Fibroblast of mammary gland (primary cell): Measurements from ENCODE around the gene TGFB2.
A peak's percentile ranks its signal among the peaks of the same experiment; 100 is the strongest.

Experiments
- DNase-seq: peaks from one replicate; pipeline ENCODE4 v3.0.0-alpha.2; 2010; ENCODE audit warnings: low read depth
- H3K4me3 ChIP-seq: 2 replicates; pipeline ENCODE4 v1.5.1; 2011; ENCODE audit warnings: low read depth, mild to moderate bottlenecking, low read length, moderate library complexity; ENCODE audit not compliant: control insufficient read depth
- TF ChIP-seq, protein P1 (sequence below): conservative IDR thresholded peaks from 2 replicates; pipeline ENCODE4 v1.5.1; 2011; ENCODE audit warnings: low read depth, low read length, inconsistent platforms; ENCODE audit not compliant: control insufficient read depth, insufficient read depth

Gene TGFB2

DNA sequence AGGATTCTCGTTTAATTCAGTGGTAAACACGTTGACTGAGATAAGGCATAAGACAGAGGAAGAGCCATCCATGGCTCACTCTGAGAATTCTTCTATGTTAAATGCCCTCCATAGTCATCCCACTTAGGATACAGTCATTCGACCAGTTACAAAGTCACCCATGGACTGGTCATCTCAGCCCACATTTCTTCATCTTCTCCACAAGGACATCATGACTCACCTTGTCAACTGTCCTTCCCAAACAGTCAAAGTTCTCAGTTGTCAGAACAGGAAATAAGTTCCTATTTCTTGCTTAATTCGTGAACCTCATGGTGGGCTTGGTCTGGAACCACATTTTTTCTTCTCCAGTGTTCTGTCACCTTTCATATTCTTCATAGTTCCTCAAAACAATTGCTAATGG lies 133.2 kb downstream of the TGFB2 start:
- TF ChIP-seq, protein P1, sequence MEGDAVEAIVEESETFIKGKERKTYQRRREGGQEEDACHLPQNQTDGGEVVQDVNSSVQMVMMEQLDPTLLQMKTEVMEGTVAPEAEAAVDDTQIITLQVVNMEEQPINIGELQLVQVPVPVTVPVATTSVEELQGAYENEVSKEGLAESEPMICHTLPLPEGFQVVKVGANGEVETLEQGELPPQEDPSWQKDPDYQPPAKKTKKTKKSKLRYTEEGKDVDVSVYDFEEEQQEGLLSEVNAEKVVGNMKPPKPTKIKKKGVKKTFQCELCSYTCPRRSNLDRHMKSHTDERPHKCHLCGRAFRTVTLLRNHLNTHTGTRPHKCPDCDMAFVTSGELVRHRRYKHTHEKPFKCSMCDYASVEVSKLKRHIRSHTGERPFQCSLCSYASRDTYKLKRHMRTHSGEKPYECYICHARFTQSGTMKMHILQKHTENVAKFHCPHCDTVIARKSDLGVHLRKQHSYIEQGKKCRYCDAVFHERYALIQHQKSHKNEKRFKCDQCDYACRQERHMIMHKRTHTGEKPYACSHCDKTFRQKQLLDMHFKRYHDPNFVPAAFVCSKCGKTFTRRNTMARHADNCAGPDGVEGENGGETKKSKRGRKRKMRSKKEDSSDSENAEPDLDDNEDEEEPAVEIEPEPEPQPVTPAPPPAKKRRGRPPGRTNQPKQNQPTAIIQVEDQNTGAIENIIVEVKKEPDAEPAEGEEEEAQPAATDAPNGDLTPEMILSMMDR: no peak
- peak; percentile 59 for DNase-seq
- no peak overlapping the region for H3K4me3 ChIP-seq

- TF ChIP-seq, protein P1: no peak
- DNase-seq: peak; percentile 35
- no peak overlapping the region for H3K4me3 ChIP-seq
Observed at GRCh38 chr1:218479436-218480115, 134.4 kb downstream of the TGFB2 start.

GRCh38 chr1:218480137-218480536 lies 135.0 kb downstream of the TGFB2 start:
- no peak overlapping the region for H3K4me3 ChIP-seq
- TF ChIP-seq, protein P1: no peak
- peak; percentile 92 for DNase-seq

DNA sequence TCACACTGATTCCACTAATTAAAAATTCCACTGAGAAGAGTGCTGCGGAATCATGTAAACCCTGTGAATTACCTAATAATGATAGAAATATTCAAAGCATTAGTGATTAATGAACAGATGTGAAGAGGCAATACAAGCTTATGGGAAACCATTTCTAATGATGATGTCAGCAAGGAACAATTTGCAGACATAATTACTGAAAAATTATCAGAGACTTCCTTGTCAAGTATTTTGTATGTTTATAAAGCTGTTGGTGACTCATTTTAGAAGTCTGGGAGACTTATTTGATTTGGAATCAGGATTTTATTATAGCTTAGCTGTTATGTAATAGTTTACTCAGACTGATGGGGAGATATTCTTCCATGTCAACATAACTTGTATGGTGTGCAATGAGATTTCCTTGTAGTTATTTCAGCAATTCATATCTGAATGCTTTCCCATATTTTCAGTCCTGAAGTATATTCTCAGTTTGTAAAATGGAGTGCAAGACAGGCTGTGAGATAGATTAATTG lies 135.5 kb downstream of the TGFB2 start:
- DNase-seq: peak; percentile 80
- no peak overlapping the region for H3K4me3 ChIP-seq
- TF ChIP-seq, protein P1: no peak

GRCh38 chr1:218481116-218481775 lies 136.1 kb downstream of the TGFB2 start:
- TF ChIP-seq, protein P1: no peak
- DNase-seq: no peak

DNA sequence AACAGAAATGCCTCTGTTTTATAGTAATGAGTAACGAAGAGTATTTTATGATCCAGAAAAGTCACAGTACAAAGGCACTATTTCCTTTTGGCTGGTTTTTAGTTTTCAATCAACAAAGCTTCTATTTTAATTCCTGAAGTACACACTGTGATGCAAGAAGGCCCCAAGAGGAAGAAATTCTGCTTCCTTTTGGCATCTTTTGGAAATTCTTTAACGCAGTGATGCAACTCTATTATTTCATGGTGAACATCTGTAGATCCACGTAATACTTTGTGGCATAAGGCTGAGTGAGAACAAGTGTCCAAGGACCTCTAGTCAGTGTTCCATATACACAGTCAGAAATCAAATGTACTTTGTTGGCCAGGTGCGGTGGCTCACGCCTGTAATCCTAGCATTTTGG lies 137.5 kb downstream of the TGFB2 start:
- H3K4me3 ChIP-seq: no peak overlapping the region
- TF ChIP-seq, protein P1: no peak
- peak; percentile 89 for DNase-seq

More at GRCh38 chr1:218481116-218481775, 136.1 kb downstream of the TGFB2 start:
- no peak overlapping the region for H3K4me3 ChIP-seq
